Right lobe of liver (tissue), 4 donors: ENCODE results near the gene GLRX2.

Experiments used
- CTCF ChIP-seq, 4 donors: fragments of 200-600 bp in 3 of 4; fragments of 450-650 bp in 1 of 4; IDR thresholded peaks; one replicate each; pipeline versions ENCODE4 v1.5.1 to v1.8.0; 2016 to 2022; ENCODE audit warnings: antibody characterized with exemption in 4 of 4, mild to moderate bottlenecking in 2 of 4
- POLR2A ChIP-seq: fragments of 450-650 bp; IDR thresholded peaks from one replicate; pipeline ENCODE4 v1.6.1; 2017; ENCODE audit warnings: antibody characterized with exemption, mild to moderate bottlenecking
- donor health status: DM: no; HTN: no; CAD: no.
- donor health status: DM: no; HTN: no; CAD: no.
- donor health status: DM: no; HTN: yes; CAD: no.

- TF ChIP-seq CTCF (IDR thresholded peaks at IDR 0.05) (no peak), POLR2A (no peak)
Observed at GRCh38 chr1:193065954-193066353, 39.3 kb downstream of the GLRX2 start.
